Liver (tissue), 3 donors: ENCODE results near the gene GNRH2.

ENCODE experiments used
- FOXA1 ChIP-seq: IDR thresholded peaks from 2 replicates; pipeline ENCODE4 v1.6.1; 2016; ENCODE audit warnings: antibody characterized with exemption
- GABPA ChIP-seq, 2 donors: IDR thresholded peaks in 1 of 2; conservative IDR thresholded peaks in 1 of 2; 2 replicates each; pipeline ENCODE4 v1.6.1; 2016; ENCODE audit warnings: antibody characterized with exemption in 2 of 2, mild to moderate bottlenecking in 1 of 2, moderate library complexity in 1 of 2
- TAF1 ChIP-seq: conservative IDR thresholded peaks from 2 replicates; pipeline ENCODE4 v1.6.1; 2016; ENCODE audit warnings: antibody characterized with exemption, mild to moderate bottlenecking
- TF ChIP-seq, protein P1 (sequence below): fragments of 150-350 bp; IDR thresholded peaks from 2 replicates; pipeline ENCODE4 v1.5.1; 2017; ENCODE audit warnings: improper control_type of control experiment, low read depth, low read length; ENCODE audit not compliant: missing input control
- TF ChIP-seq, protein P2 (sequence below): IDR thresholded peaks from 2 replicates; pipeline ENCODE4 v1.6.1; 2016; ENCODE audit warnings: antibody characterized with exemption
- TF ChIP-seq, protein P3 (sequence below): IDR thresholded peaks from 2 replicates; pipeline ENCODE4 v1.6.1; 2016; ENCODE audit warnings: antibody characterized with exemption
- donor health status: healthy.
- donor health status: healthy.

- no peak for TF ChIP-seq FOXA1
- TF ChIP-seq TAF1: no peak
- TF ChIP-seq, protein P1, sequence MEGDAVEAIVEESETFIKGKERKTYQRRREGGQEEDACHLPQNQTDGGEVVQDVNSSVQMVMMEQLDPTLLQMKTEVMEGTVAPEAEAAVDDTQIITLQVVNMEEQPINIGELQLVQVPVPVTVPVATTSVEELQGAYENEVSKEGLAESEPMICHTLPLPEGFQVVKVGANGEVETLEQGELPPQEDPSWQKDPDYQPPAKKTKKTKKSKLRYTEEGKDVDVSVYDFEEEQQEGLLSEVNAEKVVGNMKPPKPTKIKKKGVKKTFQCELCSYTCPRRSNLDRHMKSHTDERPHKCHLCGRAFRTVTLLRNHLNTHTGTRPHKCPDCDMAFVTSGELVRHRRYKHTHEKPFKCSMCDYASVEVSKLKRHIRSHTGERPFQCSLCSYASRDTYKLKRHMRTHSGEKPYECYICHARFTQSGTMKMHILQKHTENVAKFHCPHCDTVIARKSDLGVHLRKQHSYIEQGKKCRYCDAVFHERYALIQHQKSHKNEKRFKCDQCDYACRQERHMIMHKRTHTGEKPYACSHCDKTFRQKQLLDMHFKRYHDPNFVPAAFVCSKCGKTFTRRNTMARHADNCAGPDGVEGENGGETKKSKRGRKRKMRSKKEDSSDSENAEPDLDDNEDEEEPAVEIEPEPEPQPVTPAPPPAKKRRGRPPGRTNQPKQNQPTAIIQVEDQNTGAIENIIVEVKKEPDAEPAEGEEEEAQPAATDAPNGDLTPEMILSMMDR: no peak
- TF ChIP-seq, protein P2, sequence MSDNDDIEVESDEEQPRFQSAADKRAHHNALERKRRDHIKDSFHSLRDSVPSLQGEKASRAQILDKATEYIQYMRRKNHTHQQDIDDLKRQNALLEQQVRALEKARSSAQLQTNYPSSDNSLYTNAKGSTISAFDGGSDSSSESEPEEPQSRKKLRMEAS: no peak
- no peak for TF ChIP-seq GABPA (IDR thresholded peaks at IDR 0.05 in 1 of 2, conservative IDR thresholded peaks at IDR 0.05 in 1 of 2)
- TF ChIP-seq, protein P3, sequence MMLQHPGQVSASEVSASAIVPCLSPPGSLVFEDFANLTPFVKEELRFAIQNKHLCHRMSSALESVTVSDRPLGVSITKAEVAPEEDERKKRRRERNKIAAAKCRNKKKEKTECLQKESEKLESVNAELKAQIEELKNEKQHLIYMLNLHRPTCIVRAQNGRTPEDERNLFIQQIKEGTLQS: no peak
These were observed 40.0 kb upstream of the GNRH2 start for GRCh38 chr20:3003416-3003815.
